RPMI7951 (cell line): ENCODE results near the gene CERKL. TPM values are rescaled to one million over a fixed set of nuclear protein-coding genes. Genes with fewer than 3 reads are reported as not detected.

Source experiments
- DNase-seq: peaks from one replicate; pipeline ENCODE4 v3.0.0-alpha.2; 2012; ENCODE audit warnings: low read depth
- total RNA-seq: library from RNA; depleted of rRNA; stranded (reverse); fragments of >200 nt; shearing (Covaris generic); gene quantifications from 2 replicates; pipeline ENCODE4 v1.2.3, GENCODE V29; 2014; rRNA removed

CERKL gene
- total RNA-seq, 1 experiment from 2014 or later = 0.12 TPM

DNA sequence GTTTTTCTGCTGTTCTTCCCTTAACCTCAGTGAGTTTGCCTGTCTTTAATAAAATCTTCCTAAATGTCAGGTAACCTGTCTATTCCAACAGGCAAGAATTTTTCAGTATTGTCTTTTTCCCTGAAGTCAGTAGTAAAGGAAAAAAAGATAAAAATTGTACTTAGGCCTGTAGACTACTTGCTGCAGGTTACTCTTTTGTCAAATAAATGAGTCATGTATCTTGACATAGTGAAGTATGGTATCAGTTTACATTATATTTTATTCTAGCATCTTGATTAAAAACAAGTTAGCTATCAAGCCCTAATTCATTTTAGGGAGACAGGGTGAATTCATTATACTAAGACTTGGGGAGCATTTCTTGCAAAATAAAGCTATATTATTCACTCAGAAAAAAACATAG, 139.9 kb downstream of the CERKL start:
- DNase-seq = no peak

DNA sequence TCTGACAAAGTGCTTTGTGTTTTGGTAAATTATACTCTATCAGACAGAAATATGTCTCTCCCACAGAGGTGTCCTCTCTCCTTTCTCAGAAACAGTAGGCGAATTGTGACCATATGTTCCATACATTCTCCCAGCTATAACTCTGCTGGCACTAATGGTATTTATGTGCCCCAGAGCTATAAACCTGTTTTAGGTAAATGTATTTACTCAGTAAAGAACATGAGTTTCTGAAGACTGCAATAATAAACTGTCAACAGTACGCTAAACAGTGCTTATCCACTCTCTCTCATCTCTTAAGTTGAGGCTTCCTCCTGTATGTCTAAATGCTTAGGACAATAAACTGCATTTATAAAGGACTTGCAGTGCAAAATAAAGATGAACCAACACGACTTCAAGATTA, 141.2 kb downstream of the CERKL start:
- DNase-seq = no peak

DNA sequence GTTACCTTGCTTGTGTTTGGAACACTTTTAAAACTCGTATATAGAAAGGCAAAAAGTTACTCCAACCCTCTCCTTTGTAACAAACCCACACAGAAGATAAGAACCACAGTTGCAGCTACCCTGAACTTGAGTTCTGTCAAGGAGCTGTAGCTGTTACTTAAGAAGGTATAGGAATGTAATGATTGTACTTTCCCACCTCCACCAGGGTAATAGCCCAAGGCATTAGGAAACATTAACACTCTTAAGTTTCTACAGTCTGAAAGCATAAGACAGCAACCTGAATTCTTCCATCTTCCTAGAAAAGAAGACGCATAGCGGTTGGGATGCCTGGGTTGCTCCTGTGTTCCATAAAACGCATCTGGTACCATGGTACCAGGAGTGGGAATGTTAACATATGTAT, 156.7 kb downstream of the CERKL start:
- no peak for DNase-seq

DNA sequence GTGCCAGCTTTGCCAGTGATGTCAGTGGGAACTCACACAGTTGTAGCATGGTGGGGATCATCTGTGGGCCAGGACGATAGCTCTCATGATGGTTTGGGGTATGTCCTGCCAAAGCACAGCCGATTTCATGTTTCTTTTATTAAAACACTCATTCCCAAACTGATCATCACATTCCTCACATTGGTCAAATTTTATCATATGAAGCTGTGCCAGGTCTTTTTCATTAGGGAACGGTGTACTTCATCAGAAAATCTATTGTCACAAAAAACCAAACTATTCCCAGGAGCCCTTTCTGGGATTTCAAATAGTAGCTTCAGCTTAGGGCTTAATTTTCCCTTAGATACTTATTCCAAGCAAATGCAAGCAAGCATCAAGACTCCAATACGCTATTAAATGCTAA, 157.7 kb downstream of the CERKL start:
- no peak for DNase-seq

Other genes starting within 250 kb of the CERKL start
- 78.1 and 89.6 TPM in 2 replicates for gene ITGA4, start 199.7 kb downstream of the CERKL start, total RNA-seq
- gene NEUROD1, start 23.4 kb upstream of the CERKL start, total RNA-seq = not detected in 2 replicates
- gene ITPRID2, start 234.6 kb upstream of the CERKL start, total RNA-seq = 134 and 140 TPM in 2 replicates